DMS 273 (cell line): ENCODE results near the gene TNXB.
A peak's percentile ranks its signal among the peaks of the same experiment; 100 is the strongest.
"Not testable (repeated sequence)": the region's sequence is repeated elsewhere in the genome, so short reads cannot be mapped to it uniquely, and the experiment has no call there.

Source experiments
- DNase-seq: peaks from one replicate; lab custom pipeline; 2025; ENCODE audit not compliant: unreplicated experiment; lab: John Stamatoyannopoulos, UW

TNXB gene

GRCh38 chr6:32109114-32109764 is at the start of gene TNXB:
TNXB (minus strand) TSS chr6:32109338; CDS start chr6:32098198, 11,140 bp downstream.
- no peak for DNase-seq

GRCh38 chr6:32158052-32158451 is 48.9 kb upstream of the TNXB start:
- DNase-seq, result no peak

GRCh38 chr6:32156891-32157290 is 47.8 kb upstream of the TNXB start:
- DNase-seq, result no peak

- peak; percentile 89 for DNase-seq
Measured at GRCh38 chr6:32154514-32155161, 45.5 kb upstream of the TNXB start.

- DNase-seq, result peak; percentile 96
Measured at GRCh38 chr6:32153564-32154513, 44.7 kb upstream of the TNXB start, which contains the start of gene PPT2. PPT2 (plus strand) TSS chr6:32154141; CDS start chr6:32154595, 454 bp downstream.

GRCh38 chr6:32152769-32153563 is 43.8 kb upstream of the TNXB start:
- peak; percentile 59 for DNase-seq

GRCh38 chr6:32151863-32152768 is 43.0 kb upstream of the TNXB start, which contains the start of gene PRRT1:
PRRT1 (minus strand) TSS chr6:32151939; CDS start chr6:32151827, 112 bp downstream.
- peak; percentile 63 for DNase-seq

- peak; percentile 95 for DNase-seq
Measured at GRCh38 chr6:32151181-32151862, 42.2 kb upstream of the TNXB start.

- no peak for DNase-seq
Measured at GRCh38 chr6:32149932-32150870, 41.1 kb upstream of the TNXB start.

- no peak for DNase-seq
Measured at GRCh38 chr6:32149092-32149755, 40.1 kb upstream of the TNXB start.

- DNase-seq, result no peak
Measured at GRCh38 chr6:32148289-32149091, 39.4 kb upstream of the TNXB start.

- no peak for DNase-seq
Measured at GRCh38 chr6:32147401-32148132, 38.4 kb upstream of the TNXB start.

GRCh38 chr6:32146687-32147086 is 37.5 kb upstream of the TNXB start:
- no peak for DNase-seq

- no peak for DNase-seq
Measured at GRCh38 chr6:32146287-32146686, 37.1 kb upstream of the TNXB start.

- not testable (repeated sequence) for DNase-seq
Measured at GRCh38 chr6:32144238-32144637, 35.1 kb upstream of the TNXB start.
